K562 (cell line): Measurements from ENCODE around the gene CDC20. TPM values are rescaled to one million over a fixed set of nuclear protein-coding genes. Genes with fewer than 3 reads are reported as not detected.

Experiments used
- ELF4 ChIP-seq: fragments of 450-650 bp; formaldehyde crosslinking; IDR thresholded peaks from 2 replicates; pipeline ENCODE4 v1.4.0; 2022; ENCODE audit warnings: missing genetic modification characterization
- PURB ChIP-seq: sonication (generic); formaldehyde crosslinking; IDR thresholded peaks from 2 replicates; pipeline ENCODE4 v1.9.0; 2021; ENCODE audit warnings: low read depth, mild to moderate bottlenecking, missing genetic modification reagents
- ZNF24 ChIP-seq: fragments of 450-650 bp; IDR thresholded peaks from 2 replicates; pipeline ENCODE4 v1.6.1; 2016
- ZNF277 ChIP-seq: fragments of 250-450 bp; sonication (Bioruptor Pico); IDR thresholded peaks from 2 replicates; pipeline ENCODE4 v1.8.0; 2022; ENCODE audit warnings: inconsistent platforms, mild to moderate bottlenecking, moderate library complexity, borderline replicate concordance
- ZNF609 ChIP-seq: sonication (generic); formaldehyde crosslinking; IDR thresholded peaks from 2 replicates; pipeline ENCODE4 v1.8.1; 2023; ENCODE audit warnings: missing genetic modification reagents, mild to moderate bottlenecking, borderline replicate concordance
- polyA plus RNA-seq, 8 experiments: library from polyadenylated mRNA; depleted of rRNA in 4 of 8; stranded (reverse) in 5 of 8; unstranded in 3 of 8; fragments of >200 nt; fragmentation: Nextera tagmentation in 2 of 8; fragmentation: Illumina TruSeq in 1 of 8; extraction: Ambion mirVana in 2 of 8; extraction: Trizol in 1 of 8; gene quantifications; 2 replicates each; pipeline versions ENCODE4 v1.2.1 to v1.2.3, GENCODE V29; 2011 to 2014; ENCODE audit warnings: inconsistent platforms in 1 of 8, missing spikeins in 1 of 8
- total RNA-seq, 7 experiments: library from RNA; depleted of rRNA in 6 of 7; stranded (reverse); fragments of >200 nt in 6 of 7; fragmentation: Illumina TruSeq in 2 of 7; extraction: Trizol in 2 of 7; gene quantifications; 2 replicates each; pipeline versions ENCODE4 v1.2.1 to v1.2.3, GENCODE V29; 2011 to 2021; ENCODE audit warnings: low replicate concordance in 1 of 7

CDC20 gene
- total and polyA plus RNA-seq, 9 of the 15 experiments (the other 6 are each of a cell fraction or from before 2014, with no cell fraction given) = 45.2 to 224 (median 121) TPM

GRCh38 chr1:43367904-43368645 lies 9.3 kb downstream of the CDC20 start, which contains the start of gene ELOVL1 (continued):
- TF ChIP-seq ZNF277 (CRISPR knock-in tag) = no peak
- peak; percentile 82 for TF ChIP-seq ELF4 (CRISPR knock-in tag)
- TF ChIP-seq PURB (CRISPR knock-in tag) = no peak
- peak; percentile 80 for TF ChIP-seq ZNF24
- peak; percentile 77 for TF ChIP-seq ZNF609
- TF ChIP-seq, all 486 proteins: peak for 175
